Measurements from ENCODE around the gene TUT1. TPM values are rescaled to one million over a fixed set of nuclear protein-coding genes. Genes with fewer than 3 reads are reported as not detected.
A peak's percentile ranks its signal among the peaks of the same experiment; 100 is the strongest.

Gene TUT1
- total RNA-seq, 4 donors from 2014 or later, result 3.8 to 9.6 (median 7.6) TPM

DNA sequence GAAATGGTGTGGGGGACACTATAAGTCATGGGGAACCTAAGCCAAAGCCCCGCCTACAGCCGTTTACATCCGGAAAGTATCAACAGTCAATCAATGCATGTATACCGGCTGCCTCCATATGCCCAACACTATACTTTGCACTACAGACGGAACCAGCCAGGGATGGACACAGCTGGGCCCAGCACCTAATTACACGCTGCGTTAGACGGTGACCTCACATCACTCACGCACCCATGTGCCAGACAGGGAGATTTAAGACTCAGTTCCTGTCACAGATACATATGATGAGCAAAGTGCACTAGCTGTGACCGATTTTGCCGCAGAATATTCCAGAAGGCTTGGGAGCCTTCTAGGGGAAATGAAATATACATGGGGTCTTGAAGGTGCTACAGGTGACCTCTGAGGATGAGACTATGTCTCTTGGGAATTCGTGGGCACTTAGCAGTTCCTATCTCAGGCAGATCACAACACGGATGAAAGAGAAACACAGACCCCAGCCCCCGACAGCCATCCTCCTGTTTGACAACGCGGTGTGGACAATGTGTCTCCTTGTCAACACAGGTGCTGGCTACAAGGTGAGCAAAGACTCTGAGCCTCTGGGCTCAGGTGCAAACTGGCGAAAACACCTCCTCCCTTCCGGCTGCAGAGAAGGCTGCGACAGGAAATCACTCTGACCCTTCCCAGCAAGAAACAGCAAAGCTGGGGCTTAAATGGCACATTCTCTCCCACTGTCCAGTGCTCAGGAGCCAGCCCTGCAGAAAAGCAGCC is 52.7 kb downstream of the TUT1 start:
- H3K36me3 ChIP-seq, result peaks cover 0 to 38% of the 10 kb centered on the region in 2 donors
- peak overlapping the region in 3 of 4 donors; percentile 94 to 100 (median 99) for H3K27ac ChIP-seq
- peak overlapping the region in 1 of 2 donors; percentile 85 for H3K4me3 ChIP-seq
- H3K9me3 ChIP-seq, result no peaks in the 10 kb centered on the region
- H3K27me3 ChIP-seq, result no peaks in the 10 kb centered on the region
- no peak for TF ChIP-seq POLR2A (IDR thresholded peaks at IDR 0.05)
- TF ChIP-seq EP300 (IDR thresholded peaks at IDR 0.05), result no peak
- no peak for TF ChIP-seq POLR2AphosphoS5 (IDR thresholded peaks at IDR 0.05)
- TF ChIP-seq, protein P1, sequence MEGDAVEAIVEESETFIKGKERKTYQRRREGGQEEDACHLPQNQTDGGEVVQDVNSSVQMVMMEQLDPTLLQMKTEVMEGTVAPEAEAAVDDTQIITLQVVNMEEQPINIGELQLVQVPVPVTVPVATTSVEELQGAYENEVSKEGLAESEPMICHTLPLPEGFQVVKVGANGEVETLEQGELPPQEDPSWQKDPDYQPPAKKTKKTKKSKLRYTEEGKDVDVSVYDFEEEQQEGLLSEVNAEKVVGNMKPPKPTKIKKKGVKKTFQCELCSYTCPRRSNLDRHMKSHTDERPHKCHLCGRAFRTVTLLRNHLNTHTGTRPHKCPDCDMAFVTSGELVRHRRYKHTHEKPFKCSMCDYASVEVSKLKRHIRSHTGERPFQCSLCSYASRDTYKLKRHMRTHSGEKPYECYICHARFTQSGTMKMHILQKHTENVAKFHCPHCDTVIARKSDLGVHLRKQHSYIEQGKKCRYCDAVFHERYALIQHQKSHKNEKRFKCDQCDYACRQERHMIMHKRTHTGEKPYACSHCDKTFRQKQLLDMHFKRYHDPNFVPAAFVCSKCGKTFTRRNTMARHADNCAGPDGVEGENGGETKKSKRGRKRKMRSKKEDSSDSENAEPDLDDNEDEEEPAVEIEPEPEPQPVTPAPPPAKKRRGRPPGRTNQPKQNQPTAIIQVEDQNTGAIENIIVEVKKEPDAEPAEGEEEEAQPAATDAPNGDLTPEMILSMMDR (IDR thresholded peaks at IDR 0.05), result no peak
- peaks cover 0 to 99% (median 66%) of the 10 kb centered on the region in 3 donors for H3K4me1 ChIP-seq
- ATAC-seq, result no peak
- WGBS, 2 donors (ENCODE audit: low coverage in 1 of 2), result 24 to 29% methylated on average over 6 to 12 of the region's 19 CpGs

- H3K27me3 ChIP-seq, result no peaks in the 10 kb centered on the region
- peak overlapping the region in 3 of 4 donors; percentile 75 to 99 (median 94) for H3K27ac ChIP-seq
- 22 to 45% methylated on average over 11 to 16 of the region's 21 CpGs for WGBS, 2 donors (ENCODE audit: low coverage in 1 of 2)
- peaks cover 0 to 99% (median 55%) of the 10 kb centered on the region in 3 donors for H3K4me1 ChIP-seq
- TF ChIP-seq POLR2AphosphoS5 (IDR thresholded peaks at IDR 0.05) (no peak), EP300 (IDR thresholded peaks at IDR 0.05) (no peak), POLR2A (IDR thresholded peaks at IDR 0.05) (no peak)
- TF ChIP-seq, protein P1 (IDR thresholded peaks at IDR 0.05), result no peak
- no peak for ATAC-seq
- H3K36me3 ChIP-seq, result peaks cover 0 to 60% of the 10 kb centered on the region in 2 donors
- H3K4me3 ChIP-seq, result peak overlapping the region in 1 of 2 donors; percentile 17
- no peaks in the 10 kb centered on the region for H3K9me3 ChIP-seq
Measured at GRCh38 chr11:62536301-62536957, 54.9 kb downstream of the TUT1 start.

DNA sequence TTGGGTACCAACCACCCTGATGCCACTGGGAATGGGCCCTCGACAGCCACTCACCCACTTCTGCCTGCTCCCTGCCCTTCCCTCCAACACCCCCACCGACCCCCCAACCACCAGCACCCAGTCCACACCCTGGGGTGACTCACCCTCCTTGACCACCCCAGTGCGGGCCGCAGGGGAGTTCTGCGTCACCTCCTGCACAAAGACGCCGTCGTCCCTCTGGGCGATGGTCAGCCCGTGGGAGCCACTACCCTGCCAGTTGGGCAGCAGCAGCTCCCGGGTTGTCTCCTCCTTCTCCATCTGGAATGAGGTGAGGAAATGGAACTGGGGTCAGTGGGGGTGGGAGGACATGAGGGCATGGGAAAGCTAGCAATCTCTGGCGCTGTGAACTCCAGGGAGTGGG is 55.5 kb downstream of the TUT1 start:
- Histone ChIP-seq H3K27ac (peak overlapping the region in 3 of 4 donors; percentile 75 to 99 (median 94)), H3K9me3 (no peaks in the 10 kb centered on the region), H3K36me3 (peaks cover 2 to 67% of the 10 kb centered on the region in 2 donors), H3K4me1 (peaks cover 0 to 97% (median 49%) of the 10 kb centered on the region in 3 donors), H3K4me3 (no peak overlapping the region), H3K27me3 (no peaks in the 10 kb centered on the region)
- no peak for TF ChIP-seq EP300 (IDR thresholded peaks at IDR 0.05)
- TF ChIP-seq, protein P1 (IDR thresholded peaks at IDR 0.05), result no peak
- no peak for TF ChIP-seq POLR2AphosphoS5 (IDR thresholded peaks at IDR 0.05)
- no peak for TF ChIP-seq POLR2A (IDR thresholded peaks at IDR 0.05)
- ATAC-seq, result no peak
- WGBS, 2 donors (ENCODE audit: low coverage in 1 of 2), result 50% methylated on average over 1 of the region's 12 CpGs; no CpG with 5 or more reads in 1 of the 2 donors

DNA sequence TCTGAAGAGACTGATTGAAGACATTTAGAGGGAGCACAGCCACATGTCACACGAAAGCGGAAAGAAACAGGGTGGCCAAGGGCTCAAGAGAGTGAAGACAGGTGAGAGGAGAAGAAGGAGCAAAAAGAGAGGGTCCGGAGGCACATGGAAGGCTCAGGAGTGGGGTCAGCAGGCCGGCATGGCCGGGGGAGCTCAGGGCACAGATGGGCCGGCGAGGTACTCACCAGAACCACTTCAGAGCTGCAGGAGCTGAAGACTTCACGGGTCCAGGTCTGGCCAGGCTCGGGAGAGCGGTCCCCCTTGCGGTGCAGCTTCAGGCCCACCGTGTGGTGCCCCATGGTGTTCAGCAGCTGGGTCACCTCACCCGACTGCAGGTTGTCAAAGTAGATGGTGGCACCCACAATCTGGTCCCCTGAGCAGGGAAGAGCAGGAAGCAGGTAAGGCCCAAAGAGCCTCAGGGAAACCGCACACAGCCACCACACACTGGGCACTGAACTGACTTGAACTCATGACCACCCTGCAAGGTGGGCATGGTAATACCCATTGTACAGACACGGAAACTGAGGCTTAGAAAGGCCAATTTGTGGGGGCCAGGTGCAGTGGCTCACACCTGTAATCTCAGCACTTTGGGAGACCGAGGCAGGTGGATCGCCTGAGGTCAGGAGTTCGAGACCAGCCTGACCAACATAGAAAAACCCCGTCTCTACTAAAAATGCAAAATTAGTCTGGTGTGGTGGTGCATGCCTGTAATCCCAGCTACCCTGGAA is 56.4 kb downstream of the TUT1 start:
- Histone ChIP-seq H3K36me3 (peaks cover 3 to 75% of the 10 kb centered on the region in 2 donors), H3K4me3 (no peak overlapping the region), H3K4me1 (peaks cover 0 to 97% (median 44%) of the 10 kb centered on the region in 3 donors), H3K27ac (peak overlapping the region in 2 of 4 donors; percentile 20 to 99), H3K27me3 (no peaks in the 10 kb centered on the region), H3K9me3 (no peaks in the 10 kb centered on the region)
- TF ChIP-seq, protein P1 (IDR thresholded peaks at IDR 0.05), result no peak
- ATAC-seq, result no peak
- WGBS, 2 donors (ENCODE audit: low coverage in 1 of 2), result 85 to 90% methylated on average over 4 to 16 of the region's 19 CpGs
